Glomerular visceral epithelial cell (primary cell): ENCODE data around the gene LTBP2.

ENCODE experiments used
- DNase-seq: peaks from one replicate; pipeline ENCODE4 v3.0.0-alpha.2; 2016; ENCODE audit errors: extremely low spot score

The LTBP2 gene

GRCh38 chr14:74526854-74527585 lies 85.0 kb downstream of the LTBP2 start:
- no peak for DNase-seq

- DNase-seq = no peak
Observed at GRCh38 chr14:74525361-74525851, 86.6 kb downstream of the LTBP2 start.

GRCh38 chr14:74524812-74525135 lies 87.3 kb downstream of the LTBP2 start:
- no peak for DNase-seq

GRCh38 chr14:74524076-74524811 lies 87.8 kb downstream of the LTBP2 start:
- DNase-seq = no peak

- DNase-seq = no peak
Observed at GRCh38 chr14:74522740-74523139, 89.3 kb downstream of the LTBP2 start.

GRCh38 chr14:74521756-74522155 lies 90.3 kb downstream of the LTBP2 start:
- no peak for DNase-seq

- no peak for DNase-seq
Observed at GRCh38 chr14:74519316-74520074, 92.5 kb downstream of the LTBP2 start.

GRCh38 chr14:74518221-74518620 lies 93.8 kb downstream of the LTBP2 start:
- no peak for DNase-seq

- DNase-seq = no peak
Observed at GRCh38 chr14:74517731-74518130, 94.3 kb downstream of the LTBP2 start.

- DNase-seq = peak; percentile 30
Observed at GRCh38 chr14:74516451-74517160, 95.4 kb downstream of the LTBP2 start.

- DNase-seq = no peak
Observed at GRCh38 chr14:74515891-74516412, 96.1 kb downstream of the LTBP2 start.

GRCh38 chr14:74514471-74514941 lies 97.5 kb downstream of the LTBP2 start:
- peak; percentile 94 for DNase-seq

- no peak for DNase-seq
Observed at GRCh38 chr14:74511966-74512830, 99.8 kb downstream of the LTBP2 start.

GRCh38 chr14:74510959-74511409 lies 101.1 kb downstream of the LTBP2 start:
- DNase-seq = peak; percentile 56

- no peak for DNase-seq
Observed at GRCh38 chr14:74510223-74510931, 101.7 kb downstream of the LTBP2 start.

- DNase-seq = no peak
Observed at GRCh38 chr14:74509587-74510222, 102.3 kb downstream of the LTBP2 start.

- DNase-seq = no peak
Observed at GRCh38 chr14:74508844-74509428, 103.1 kb downstream of the LTBP2 start.

GRCh38 chr14:74508292-74508731 lies 103.7 kb downstream of the LTBP2 start:
- no peak for DNase-seq

GRCh38 chr14:74507840-74508239 lies 104.2 kb downstream of the LTBP2 start:
- DNase-seq = no peak
